GOT3 (cell line): ENCODE data around the gene DUSP14.
A peak's percentile ranks its signal among the peaks of the same experiment; 100 is the strongest.
"Not testable (repeated sequence)": the region's sequence is repeated elsewhere in the genome, so short reads cannot be mapped to it uniquely, and the experiment has no call there.

Source experiments
- DNase-seq: peaks from one replicate; lab custom pipeline; 2025; ENCODE audit warnings: mixed read lengths; lab: John Stamatoyannopoulos, UW

The DUSP14 gene

GRCh38 chr17:37489197-37490001, at the start of gene DUSP14:
Gene DUSP14 (plus strand): TSS chr17:37489891. CDS start chr17:37512273, 22,382 bp downstream.
- DNase-seq = peak; percentile 49

GRCh38 chr17:37440424-37440823, 49.3 kb upstream of the DUSP14 start:
- DNase-seq = no peak

- DNase-seq = not testable (repeated sequence)
Observed at GRCh38 chr17:37441369-37442014, 48.2 kb upstream of the DUSP14 start.

GRCh38 chr17:37446027-37446426, 43.7 kb upstream of the DUSP14 start:
- no peak for DNase-seq

GRCh38 chr17:37447641-37448040, 42.0 kb upstream of the DUSP14 start:
- DNase-seq = no peak

- no peak for DNase-seq
Observed at GRCh38 chr17:37450112-37450511, 39.6 kb upstream of the DUSP14 start.

GRCh38 chr17:37457801-37458200, 31.9 kb upstream of the DUSP14 start:
- not testable (repeated sequence) for DNase-seq

- no peak for DNase-seq
Observed at GRCh38 chr17:37458805-37459204, 30.9 kb upstream of the DUSP14 start.

GRCh38 chr17:37461668-37462067, 28.0 kb upstream of the DUSP14 start:
- DNase-seq = no peak

GRCh38 chr17:37462492-37462891, 27.2 kb upstream of the DUSP14 start:
- no peak for DNase-seq

- no peak for DNase-seq
Observed at GRCh38 chr17:37463039-37463438, 26.7 kb upstream of the DUSP14 start.

GRCh38 chr17:37465069-37465616, 24.5 kb upstream of the DUSP14 start:
- no peak for DNase-seq

GRCh38 chr17:37466471-37466870, 23.2 kb upstream of the DUSP14 start:
- no peak for DNase-seq

- DNase-seq = no peak
Observed at GRCh38 chr17:37470181-37470580, 19.5 kb upstream of the DUSP14 start.

- no peak for DNase-seq
Observed at GRCh38 chr17:37475731-37476420, 13.8 kb upstream of the DUSP14 start.

- no peak for DNase-seq
Observed at GRCh38 chr17:37476431-37477120, 13.1 kb upstream of the DUSP14 start.

- DNase-seq = no peak
Observed at GRCh38 chr17:37478187-37478586, 11.5 kb upstream of the DUSP14 start.

- DNase-seq = no peak
Observed at GRCh38 chr17:37479025-37479424, 10.7 kb upstream of the DUSP14 start.

GRCh38 chr17:37480427-37480826, 9.3 kb upstream of the DUSP14 start:
- DNase-seq = no peak

GRCh38 chr17:37481001-37481665, 8.6 kb upstream of the DUSP14 start:
- DNase-seq = no peak

GRCh38 chr17:37483311-37484039, 6.2 kb upstream of the DUSP14 start:
- DNase-seq = no peak
